GM10248 (cell line): ENCODE data around the gene TECPR2.

Experiments used
- CTCF ChIA-PET: fragments of 300-600 bp; sonication (Branson Sonifier 250); formaldehyde crosslinking; extraction: SDS; loops from one replicate; lab custom pipeline; 2021; ENCODE audit warnings: antibody characterized with exemption; lab: Yijun Ruan, JAX
- POLR2A ChIA-PET: fragments of 350-650 bp; sonication (Branson Sonifier 250); formaldehyde crosslinking; extraction: SDS; loops from one replicate; lab custom pipeline; 2020; ENCODE audit warnings: antibody characterized with exemption; lab: Yijun Ruan, JAX
- DNase-seq: peaks from one replicate; pipeline ENCODE4 v3.0.0; 2012; ENCODE audit errors: extremely low spot score
- TF ChIP-seq, protein P1 (sequence below): IDR thresholded peaks from 2 replicates; pipeline ENCODE4 v1.5.1; 2012; ENCODE audit warnings: mild to moderate bottlenecking, low read depth; ENCODE audit errors: extremely low read depth, missing control alignments, control extremely low read depth

Gene TECPR2

DNA sequence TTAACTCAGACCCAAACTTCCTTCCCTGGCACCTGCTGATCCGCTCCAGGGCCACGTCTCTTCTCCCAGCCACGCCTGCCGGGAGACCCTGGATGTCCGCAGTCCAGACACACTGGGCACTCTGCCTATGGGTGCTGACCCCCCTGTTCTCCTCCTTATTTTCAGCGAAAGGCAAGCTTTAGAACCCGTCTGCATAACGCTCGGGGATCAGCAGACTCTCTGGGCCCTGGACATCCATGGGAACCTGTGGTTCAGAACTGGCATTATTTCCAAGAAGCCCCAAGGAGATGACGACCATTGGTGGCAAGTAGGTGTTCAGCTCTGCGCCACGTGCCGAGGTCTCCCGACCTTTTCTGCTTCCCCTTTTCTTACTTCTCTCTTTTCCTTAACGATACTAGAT lies 82.9 kb downstream of the TECPR2 start:
- no peak for DNase-seq
- CTCF ChIA-PET = interaction anchor here (0.8 to 0.9 kb wide), 2 partner anchors 8 to 79 kb away, joined by 4 to 5 read pairs; no protein-coding TSS in a partner anchor
- TF ChIP-seq, protein P1, sequence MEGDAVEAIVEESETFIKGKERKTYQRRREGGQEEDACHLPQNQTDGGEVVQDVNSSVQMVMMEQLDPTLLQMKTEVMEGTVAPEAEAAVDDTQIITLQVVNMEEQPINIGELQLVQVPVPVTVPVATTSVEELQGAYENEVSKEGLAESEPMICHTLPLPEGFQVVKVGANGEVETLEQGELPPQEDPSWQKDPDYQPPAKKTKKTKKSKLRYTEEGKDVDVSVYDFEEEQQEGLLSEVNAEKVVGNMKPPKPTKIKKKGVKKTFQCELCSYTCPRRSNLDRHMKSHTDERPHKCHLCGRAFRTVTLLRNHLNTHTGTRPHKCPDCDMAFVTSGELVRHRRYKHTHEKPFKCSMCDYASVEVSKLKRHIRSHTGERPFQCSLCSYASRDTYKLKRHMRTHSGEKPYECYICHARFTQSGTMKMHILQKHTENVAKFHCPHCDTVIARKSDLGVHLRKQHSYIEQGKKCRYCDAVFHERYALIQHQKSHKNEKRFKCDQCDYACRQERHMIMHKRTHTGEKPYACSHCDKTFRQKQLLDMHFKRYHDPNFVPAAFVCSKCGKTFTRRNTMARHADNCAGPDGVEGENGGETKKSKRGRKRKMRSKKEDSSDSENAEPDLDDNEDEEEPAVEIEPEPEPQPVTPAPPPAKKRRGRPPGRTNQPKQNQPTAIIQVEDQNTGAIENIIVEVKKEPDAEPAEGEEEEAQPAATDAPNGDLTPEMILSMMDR = no peak
- POLR2A ChIA-PET = no interaction called here

DNA sequence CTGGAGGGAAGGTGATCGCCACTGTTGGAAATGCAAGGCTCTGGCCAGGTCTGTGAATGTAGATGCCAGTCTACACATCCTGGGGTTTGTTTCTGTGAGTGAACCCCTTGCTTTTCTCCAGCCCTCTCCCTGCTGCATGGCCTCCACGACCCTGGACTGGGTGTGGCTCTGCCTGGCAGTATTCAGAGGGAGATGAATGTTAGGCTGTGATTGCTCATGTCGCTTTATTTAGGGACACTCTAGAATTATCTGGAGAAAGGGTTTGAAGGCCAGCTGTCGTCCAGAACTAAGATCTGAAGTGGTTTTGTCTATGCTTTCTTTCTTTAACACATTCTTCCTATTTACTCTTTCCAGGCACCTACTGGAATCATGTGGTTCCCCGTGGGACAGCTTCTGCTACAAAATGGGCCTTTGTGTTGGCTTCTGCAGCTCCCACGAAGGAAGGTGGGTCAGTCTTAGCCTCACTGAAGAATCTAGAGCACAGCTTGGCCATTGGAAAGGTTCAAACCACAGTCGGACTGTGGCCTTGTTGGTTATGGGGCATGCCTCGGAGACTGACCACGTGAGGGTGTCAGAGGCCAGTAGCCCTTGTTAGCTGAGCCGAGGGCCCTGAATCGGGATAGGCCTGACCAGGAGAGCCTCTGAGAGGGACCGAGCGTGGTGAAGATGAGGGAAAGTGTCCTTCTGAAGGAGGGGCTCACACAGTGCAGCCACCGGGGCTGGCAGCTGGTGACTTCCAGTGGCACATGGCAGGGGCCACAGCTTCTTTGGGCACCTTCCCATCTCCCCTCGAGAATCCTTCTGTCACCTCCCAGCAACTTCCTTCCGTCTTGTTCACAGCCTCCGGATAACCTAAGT lies 87.7 kb downstream of the TECPR2 start:
- DNase-seq = no peak
- ChIA-PET CTCF (interaction anchor here (0.9 to 6.7 kb wide), 3 partner anchors 8 to 66 kb away, joined by 3 to 39 read pairs (median 3); no protein-coding TSS in a partner anchor), POLR2A (no interaction called here)
- TF ChIP-seq, protein P1 = no peak

DNA sequence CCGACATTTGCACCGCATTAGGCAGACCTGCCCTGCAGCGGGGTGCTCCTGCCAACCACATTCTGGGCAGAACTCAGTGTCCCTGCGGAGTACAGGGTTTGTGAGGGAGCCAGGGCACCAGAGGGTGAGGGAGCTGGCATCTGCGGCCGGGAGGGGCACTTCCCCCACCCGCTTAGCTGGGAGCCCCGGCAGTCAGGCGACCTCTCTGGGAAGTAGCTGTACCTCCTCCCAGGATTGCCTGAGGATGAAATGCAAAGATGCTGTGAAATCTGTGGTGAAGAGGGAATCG lies 88.3 kb downstream of the TECPR2 start:
- DNase-seq = no peak
- POLR2A ChIA-PET = no interaction called here
- CTCF ChIA-PET = interaction anchor here (0.9 to 6.7 kb wide), 3 partner anchors 9 to 65 kb away, joined by 3 to 39 read pairs (median 3); no protein-coding TSS in a partner anchor
- TF ChIP-seq, protein P1 = no peak

DNA sequence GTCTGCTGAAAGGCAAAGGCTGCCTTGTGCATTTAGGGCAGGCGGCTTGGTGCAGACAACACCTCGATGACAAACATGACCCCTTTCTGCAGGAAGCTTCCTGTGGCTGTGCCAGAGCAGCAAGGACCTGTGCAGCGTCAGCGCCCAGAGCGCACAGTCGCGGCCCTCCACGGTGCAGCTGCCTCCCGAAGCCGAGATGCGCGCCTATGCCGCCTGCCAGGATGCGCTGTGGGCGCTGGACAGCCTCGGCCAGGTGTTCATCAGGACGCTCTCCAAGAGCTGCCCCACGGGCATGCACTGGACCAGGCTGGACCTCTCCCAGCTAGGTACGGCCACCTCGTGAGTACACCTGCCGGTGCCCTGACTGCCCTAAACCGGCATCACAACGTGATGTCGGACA lies 89.6 kb downstream of the TECPR2 start:
- POLR2A ChIA-PET = no interaction called here
- CTCF ChIA-PET = interaction anchor here (6.7 kb wide), 1 partner anchor 15 kb away, joined by 39 read pairs; no protein-coding TSS in a partner anchor

DNA sequence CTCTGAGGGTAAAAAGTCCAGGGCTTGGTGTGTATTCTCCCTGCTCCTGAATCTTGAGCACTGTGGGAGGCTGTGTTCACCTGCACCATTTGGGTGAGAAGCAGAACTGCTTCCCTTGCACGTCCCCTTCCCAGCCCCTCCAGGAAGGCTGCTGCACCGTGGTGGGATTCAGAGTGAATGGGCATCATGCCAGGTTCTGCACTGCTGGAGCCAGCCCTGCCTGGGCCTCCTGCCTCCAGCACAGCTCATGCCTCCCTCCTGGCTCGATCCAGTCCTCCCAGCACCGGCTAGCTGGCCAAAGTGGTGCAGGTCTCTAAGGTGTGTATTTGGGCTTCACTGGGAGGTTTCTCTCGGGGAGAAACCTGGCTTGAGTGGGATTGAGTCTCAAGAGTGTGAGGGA lies 92.0 kb downstream of the TECPR2 start:
- POLR2A ChIA-PET = no interaction called here
- TF ChIP-seq, protein P1 = no peak
- CTCF ChIA-PET = interaction anchor here (1.0 to 1.3 kb wide), 2 partner anchors 25 to 70 kb away, joined by 3 read pairs; no protein-coding TSS in a partner anchor
- no peak for DNase-seq

More for the DNA sequence above, 89.6 kb downstream of the TECPR2 start:
- no peak for DNase-seq
- TF ChIP-seq, protein P1 = no peak

DNA sequence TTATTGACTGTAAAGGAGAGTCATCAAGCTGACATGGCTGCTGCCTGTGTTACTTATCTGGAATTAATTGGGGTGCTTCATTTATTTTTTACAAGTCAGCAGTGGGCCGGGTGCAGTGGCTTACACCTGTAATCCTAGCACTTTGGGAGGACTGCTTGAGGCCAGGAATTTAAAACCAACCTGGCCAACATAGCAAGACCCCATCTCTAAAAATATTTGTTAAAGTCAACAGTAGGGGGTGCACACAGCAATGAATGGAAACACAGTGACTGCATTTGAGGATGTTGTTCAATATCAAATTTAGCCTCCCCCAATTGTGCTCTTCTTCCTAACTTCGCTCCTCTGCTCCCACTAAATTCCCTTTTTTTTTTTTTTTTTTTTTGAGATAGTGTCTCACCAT lies 94.8 kb downstream of the TECPR2 start:
- CTCF ChIA-PET = interaction anchor here (1.3 to 1.8 kb wide), 3 partner anchors 19 to 67 kb away, joined by 3 to 7 read pairs (median 3); no protein-coding TSS in a partner anchor
- POLR2A ChIA-PET = no interaction called here
- TF ChIP-seq, protein P1 = no peak
- no peak for DNase-seq
